Dedifferentiated amniotic fluid mesenchymal stem cell (primary cell): ENCODE measurements around the gene TRAF3.
"Not testable (repeated sequence)": the region's sequence is repeated elsewhere in the genome, so short reads cannot be mapped to it uniquely, and the experiment has no call there.

Experiments used
- DNase-seq: peaks from one replicate; pipeline ENCODE4 v3.0.0-alpha.2; 2016; ENCODE audit errors: extremely low spot score

Gene TRAF3

DNA sequence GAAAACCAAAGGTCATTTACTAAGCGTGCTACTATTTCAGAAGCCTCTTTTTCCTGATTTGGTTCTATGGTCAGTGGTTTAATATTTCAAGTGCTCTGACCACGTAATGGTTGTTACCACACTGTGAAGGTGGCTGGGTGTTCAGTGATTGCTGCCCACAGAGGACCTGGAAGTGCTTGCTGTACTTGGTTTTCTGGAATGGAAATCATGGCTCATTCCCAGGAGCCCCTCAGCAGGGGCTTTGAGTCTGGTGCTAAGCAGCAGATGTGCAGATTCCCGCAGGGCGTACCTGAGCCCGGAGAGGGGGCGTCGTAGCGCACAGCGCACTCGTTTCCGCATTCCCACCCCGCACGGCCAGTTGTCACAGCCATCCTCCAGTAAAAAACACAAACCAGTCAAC is 50.5 kb downstream of the TRAF3 start:
- DNase-seq = no peak

DNA sequence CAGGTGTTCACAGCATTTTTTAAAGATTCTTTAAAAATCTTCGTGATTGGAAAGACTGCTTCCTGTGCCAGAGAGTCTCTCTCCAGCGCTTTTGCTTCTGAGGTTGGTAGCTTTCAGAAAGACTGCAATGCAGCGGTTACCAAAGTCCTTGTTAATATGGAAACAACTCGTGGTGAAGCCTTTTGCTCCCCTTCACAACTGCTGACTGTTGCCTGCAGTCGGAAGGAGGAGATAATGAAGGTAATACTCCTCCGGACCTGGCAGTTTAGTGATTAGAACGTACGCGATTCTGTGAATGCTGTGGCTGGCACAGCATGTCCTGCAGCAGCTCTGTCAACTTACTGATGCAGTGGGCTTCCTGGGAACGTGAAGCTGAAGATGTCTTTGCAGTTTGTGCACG is 50.9 kb downstream of the TRAF3 start:
- no peak for DNase-seq

DNA sequence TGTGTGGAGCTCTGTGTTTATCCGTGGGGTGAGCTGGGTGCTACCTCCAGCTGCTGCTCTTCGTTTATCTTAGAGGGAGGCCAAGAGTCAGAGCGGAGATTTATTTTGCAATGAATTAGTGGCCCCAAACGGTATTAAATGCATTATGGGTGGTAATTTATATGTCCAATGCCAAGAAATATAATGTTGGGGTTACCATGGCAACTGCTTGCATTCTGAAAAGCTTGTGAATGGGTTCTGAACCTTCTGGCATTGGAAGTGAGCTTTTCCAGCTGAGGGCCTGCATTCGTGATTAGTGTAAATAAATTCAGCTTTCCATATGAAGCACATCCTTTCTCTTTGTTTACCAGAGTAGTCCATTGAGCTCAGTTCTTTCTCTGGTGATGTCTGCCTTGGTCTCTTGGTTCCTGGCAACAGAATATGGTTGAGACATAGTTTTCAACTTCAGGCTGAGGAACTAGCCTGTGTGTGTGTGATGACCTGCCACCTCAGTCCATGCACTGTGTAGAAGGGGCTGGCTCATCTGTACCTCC is 51.8 kb downstream of the TRAF3 start:
- DNase-seq = no peak

DNA sequence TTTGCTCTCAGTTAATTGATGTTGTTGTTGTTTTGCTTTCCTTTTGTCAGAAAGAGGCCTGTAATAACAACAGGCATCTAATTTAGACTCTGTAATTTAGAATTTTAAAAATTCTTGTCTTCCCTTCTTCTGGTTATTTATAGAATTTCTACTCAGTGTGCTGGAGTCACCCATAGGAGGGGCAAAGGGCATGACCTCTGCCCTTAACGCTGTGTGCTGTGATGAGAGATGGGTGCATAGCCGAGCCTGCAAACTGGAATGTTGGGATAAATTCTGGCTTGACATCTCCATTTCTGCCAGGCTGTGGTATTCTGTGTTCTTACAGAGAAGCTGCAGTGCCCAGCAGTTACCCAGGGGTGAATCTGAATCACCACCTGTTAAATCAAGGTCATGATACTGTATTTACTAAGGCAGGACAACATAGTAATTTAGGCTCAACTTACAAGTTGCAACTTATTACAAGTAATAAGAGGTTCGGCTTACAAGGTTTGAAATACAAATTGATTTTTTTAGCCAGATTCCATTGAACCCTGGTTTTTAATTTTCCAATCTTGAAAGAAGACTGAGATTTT is 53.3 kb downstream of the TRAF3 start:
- DNase-seq = no peak

DNA sequence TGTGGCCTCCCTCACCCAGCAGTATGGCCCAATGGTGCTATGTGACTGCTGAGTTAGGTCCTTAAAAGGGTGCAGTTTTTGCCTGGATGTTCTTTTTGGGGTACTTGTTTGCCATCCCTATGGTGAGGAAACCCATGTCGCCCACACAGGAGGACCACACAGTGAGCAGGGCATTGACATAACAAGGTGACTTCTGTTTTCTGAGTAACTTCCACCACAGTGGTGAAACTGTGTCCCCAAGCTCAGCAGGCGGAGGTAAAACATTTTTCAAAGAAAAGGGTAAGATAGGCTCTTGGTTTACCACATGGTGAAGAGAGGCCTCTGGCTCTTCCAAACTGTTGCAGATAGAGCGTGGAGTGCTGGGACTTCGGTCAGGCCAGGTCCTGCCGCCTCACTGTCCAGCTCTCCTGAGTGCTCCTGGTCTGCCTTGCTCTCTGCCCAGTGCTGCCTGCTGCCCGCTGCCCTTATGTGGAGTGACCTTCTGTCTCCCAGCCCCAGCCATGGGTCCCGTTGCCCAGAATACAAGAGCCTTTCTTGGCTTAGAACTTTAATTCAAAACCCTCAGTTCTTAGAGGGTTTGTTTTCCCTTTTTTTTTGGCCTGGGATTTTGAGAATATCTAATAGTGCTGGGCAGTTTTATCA is 54.0 kb downstream of the TRAF3 start:
- no peak for DNase-seq

DNA sequence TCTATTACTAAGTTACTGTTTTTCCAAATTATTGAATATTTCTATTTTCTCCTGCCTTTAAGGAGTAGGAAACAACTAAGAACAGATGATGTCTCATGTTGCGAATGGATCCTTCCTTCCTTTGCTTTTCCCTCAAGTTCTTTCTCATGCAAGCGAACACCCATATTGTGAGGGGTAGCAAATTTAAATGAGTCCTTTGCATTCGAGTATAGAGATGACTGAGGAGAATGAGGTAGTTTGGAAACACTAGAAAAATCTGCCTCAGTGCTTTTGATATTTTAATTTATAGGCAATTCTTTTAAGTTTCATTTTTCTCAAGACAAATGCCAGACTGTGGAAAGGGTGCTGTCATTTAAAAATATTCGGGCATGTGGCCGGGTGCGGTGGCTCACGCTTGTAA is 56.1 kb downstream of the TRAF3 start:
- DNase-seq = no peak

DNA sequence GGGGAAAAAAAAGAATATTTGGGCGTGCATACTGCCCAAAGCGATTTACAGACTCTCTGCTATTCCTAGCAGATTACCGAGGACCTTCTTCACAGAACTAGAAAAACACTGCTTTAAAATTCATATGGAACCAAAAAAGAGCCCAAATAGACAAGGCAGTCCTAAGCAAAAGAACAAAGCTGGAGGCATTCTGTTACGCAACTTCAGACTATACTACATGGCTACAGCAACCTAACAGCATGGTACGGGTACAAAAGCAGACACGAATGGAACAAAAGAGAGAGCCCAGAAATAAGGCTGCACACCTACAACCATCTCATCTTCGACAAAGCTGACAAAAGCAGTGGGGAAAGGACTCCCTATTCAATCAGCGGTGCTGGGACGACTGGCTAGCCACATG is 56.7 kb downstream of the TRAF3 start:
- no peak for DNase-seq

DNA sequence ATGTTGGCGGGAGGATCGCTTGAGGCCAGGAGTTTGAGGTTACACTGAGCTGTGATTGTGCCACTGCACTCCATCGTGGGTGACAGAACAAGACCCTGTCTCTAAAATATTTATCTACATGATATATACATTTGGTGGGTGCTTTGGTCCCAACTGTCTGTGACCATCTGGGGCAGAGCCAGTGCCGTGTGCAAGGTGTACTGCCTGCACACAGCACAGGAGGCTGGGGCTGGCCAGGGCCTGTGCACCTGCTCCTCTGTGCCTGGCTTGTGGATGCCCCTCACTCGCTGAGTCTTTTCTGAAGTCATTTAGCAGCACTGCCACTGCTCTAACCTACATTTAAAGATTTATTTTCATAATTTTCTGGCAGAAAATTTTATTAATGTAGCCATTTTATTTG is 58.7 kb downstream of the TRAF3 start:
- no peak for DNase-seq

DNA sequence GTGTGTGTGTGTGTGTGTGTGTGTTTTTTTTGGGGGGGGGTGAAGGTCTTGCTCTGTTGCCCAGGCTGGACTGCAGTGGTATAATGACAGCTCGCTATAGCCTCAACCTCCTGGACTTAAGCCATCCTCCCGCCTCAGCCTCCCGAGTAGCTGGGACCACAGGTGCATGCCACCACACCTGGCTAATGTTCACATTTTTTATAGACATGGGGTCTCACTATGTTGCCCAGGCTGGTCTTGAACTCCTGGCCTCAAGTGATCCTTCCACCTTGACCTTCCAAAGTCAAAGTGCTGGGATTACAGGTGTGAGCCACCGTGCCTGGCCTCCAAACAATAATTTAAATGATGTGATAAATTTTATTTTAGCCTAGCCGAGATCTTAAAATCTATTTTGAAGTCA is 59.9 kb downstream of the TRAF3 start:
- DNase-seq = not testable (repeated sequence)

DNA sequence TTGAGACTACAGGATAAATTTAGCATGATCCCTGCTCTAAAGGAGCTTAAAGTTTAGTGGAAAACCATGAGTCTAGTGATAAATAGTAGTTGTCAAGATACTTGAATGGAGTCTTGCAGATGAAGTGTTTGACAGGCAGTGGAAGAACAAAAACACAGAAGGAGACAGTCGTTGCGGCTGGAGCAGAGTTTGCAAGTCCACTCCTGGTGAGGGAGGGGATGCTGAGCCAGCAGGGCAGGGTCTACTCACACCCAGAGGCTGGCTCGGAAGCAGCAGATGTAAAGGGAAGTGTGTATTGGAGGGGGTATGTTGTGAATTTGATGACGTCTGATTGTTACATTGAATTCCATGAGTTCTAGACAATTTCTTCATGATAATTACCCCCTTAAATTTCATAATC is 61.3 kb downstream of the TRAF3 start:
- no peak for DNase-seq

DNA sequence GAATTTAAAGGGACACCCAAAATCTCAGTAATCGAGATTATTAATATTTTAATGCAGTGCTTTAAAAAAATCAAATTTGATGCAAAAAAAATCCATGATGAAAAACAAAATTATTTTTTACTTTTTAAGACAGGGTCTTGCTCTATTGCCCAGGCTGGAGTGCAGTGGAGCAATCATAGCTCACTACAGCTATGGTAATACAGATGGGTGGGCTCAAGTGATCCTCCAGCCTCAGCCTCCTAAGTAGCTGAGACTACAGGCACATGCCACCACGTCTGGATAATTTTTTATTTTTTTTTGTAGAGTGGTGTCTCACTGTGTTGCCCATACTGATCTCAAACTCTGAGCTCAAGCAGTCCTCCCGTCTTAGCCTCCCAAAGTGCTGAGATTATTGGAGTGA is 62.9 kb downstream of the TRAF3 start:
- no peak for DNase-seq

DNA sequence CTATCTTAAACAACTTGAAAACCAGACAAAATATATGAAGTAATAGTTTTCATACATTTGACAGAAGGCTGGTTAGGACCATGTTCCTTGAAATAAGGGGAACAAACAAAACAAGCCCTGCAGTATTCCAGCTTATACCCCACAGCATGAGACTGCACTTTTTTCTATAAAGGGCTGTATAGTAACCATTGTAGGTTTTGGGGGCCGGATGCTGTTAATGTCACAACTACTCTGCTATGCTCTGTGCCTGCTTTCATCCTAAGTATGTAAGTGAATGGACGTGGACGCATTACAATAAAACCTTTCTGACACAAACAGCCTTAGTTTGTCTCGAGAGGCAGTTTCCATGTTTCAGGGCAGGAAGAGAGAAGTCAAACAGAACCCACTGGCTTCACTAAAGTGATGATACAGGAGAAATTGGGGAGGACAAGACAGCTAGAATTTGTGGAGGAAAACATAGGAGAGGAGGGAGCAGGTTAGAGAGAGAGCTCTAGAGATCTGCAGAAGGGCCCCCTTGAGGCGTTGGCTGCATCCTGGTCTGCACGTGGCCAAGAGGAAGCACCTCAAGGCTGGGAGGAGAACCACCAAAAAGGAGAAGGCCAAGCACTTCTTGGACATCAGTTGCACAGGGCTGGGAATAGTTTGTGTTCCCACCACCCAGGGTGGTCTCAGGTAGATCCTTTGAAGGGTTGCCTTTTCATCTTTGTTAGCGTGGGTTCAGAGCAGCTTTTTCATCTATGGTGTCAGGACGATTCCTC is 63.7 kb downstream of the TRAF3 start:
- no peak for DNase-seq

DNA sequence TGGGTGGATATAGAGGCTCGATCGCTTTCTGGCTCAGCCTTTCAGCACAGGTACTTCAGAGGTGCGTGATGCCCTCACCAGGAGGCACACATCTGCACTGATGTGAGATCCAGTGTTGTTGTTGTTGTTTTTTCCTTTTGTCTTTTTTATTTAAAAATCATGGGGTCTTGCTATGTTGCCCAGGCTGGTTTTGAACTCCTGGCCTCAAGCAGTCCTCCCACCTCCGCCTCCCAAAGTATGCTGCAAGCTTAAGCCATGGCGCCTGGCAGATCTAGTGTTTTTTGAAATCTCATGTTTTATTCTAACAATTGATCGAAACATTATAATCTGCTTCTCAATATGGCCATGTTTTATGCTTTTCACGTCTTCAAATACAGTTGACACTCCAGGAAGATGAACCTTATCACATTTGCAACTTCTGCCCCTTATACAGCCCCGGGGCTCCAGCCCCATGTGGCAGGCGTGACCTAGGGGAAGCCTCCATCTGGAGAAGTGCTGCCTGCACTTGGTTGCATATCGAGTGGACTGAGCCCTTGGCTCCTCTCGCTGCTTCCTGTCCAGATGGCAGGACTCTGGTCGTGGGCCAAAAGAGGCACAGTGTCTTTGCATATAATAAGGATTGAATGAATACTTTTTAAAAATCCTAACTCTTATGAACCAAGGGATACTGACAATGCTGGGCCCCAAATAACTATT is 71.7 kb downstream of the TRAF3 start:
- DNase-seq = no peak

DNA sequence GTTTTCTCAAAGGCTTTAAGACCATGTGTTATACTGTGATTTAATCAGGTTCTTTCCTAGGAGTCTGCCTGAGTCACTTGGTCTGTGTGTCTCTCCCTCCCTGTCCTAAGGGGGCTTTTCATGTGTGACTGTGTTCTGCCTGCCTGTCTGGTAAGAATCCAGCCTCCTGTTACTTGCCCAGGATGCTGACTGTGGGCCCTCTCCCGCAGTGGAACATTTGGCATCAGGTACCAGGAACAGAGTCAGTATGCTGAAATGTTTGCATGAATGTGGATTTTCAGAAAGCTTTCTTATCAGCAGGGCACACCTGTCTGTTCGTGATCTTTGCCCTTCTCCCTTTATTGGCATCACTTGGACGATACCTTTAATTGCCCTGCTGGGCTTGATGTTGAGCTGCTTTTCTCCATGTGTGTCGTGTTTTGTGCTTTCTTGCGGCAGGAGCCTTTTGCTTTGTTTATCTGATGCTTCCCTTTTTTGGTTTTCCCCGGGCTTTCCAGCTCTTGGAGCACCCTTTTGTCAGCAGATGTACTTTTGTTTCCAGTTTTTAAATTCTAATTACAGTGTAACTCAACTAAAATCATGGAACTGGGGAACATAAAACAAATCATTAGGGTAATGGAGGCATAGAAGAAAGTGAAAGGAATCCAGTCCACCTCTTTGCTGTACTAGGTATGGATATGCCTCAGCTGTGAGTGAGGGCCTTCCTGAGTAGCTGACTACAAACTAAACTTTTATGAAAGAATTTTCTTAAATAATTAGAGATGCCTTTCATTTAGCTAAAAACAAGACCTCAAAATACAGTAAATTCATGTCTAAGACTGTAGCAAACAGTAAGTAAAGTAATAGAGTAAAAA is 72.5 kb downstream of the TRAF3 start:
- no peak for DNase-seq

DNA sequence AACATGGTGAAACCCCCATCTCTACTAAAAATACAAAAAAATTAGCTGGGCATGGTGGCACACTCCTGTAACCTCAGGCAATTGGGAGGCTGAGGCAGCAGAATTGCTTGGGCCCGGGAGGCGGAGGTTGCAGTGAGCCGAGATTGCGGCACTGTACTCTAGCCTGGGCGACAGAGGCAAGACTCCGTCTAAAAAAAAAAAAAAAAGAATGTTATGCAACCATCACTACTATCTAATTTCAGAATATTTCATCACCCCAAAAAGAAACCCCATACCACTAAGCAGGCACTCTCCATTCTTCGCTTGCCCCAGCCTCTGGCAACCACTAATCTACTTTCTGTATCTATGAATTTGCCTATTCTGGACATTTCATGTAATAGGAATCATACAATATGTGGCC is 76.4 kb downstream of the TRAF3 start:
- DNase-seq = no peak

DNA sequence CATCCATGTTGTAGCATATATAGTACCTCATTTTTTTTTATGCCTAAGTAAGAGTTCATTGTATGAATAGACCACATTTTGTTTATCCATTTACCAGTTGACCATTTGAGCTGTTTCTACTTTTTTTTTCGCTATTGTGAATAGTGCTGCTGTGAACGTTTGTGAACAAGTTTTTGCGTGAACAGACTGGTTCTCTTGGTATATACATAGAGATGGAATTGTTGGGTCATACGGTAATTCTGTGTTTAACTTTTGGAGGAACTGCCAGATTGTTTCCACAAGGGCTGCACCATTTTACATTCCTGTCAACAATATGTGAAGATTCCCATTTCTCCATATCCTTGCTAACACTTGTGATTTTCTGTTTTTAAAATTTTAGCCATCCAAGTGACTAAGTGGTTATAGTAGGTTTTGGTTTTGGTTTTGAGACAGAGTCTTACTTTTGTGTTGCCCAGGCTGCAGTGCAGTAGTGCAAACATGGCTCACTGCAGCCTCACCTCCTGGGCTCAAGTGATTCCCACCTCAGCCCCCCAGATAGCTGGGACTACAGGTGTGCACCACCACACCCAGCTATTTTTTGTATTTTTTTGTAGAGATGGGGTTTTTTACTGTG is 76.9 kb downstream of the TRAF3 start:
- DNase-seq = no peak

DNA sequence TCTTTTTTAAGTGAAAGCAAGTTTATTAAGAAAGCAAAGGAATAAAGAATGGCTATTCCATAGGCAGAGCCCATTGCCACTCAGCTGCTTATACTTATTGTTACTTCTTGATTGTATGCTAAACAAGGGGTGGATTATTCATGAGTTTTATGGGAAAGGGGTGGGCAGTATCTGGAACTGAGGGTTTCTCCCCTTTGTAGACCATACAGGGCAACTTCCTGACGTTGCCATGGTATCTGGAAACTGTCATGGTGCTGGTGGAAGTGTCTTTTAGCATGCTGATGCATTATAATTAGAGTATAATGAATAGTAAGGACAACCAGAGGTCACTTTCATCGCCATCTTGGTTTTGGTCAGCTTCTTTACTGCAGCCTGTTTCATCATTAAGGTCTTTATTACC is 78.9 kb downstream of the TRAF3 start:
- DNase-seq = no peak

DNA sequence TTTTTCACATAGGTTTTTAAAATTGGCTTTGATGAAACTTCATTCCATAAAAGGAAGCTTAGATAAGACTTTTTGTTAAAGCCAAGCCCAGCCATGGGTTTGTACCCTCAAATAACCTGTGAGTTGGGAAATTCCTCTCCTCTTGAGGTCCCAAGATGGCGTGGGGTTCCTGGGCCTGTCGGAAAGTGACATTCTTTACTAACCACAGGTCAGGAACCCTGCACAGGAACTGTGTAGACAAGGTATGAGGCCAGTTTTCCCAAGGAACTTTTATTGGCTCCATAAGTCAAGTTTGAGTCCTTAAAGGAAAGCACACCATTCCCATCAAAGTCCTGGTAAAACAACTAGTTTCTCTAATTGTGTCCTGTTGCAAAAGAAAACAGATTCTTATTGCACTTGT is 80.2 kb downstream of the TRAF3 start:
- DNase-seq = no peak

DNA sequence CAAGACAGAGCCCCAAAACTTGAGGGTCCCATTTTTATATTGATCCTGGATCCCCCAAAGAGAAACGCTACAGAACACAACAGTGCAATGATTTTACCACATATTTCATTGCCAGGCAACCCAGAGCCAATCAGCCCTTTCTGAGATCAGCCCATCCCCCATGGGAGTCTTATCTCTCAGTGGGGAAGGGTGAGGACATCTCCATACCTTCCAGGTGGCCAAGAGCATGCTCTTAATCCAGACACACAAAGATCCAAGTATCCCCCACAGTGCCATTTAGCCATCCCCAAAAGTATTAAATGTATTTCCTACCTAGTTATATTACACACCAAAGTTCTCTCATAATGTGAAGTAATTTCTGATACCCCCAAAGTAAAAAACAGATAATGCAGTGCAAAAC is 82.7 kb downstream of the TRAF3 start:
- DNase-seq = no peak

DNA sequence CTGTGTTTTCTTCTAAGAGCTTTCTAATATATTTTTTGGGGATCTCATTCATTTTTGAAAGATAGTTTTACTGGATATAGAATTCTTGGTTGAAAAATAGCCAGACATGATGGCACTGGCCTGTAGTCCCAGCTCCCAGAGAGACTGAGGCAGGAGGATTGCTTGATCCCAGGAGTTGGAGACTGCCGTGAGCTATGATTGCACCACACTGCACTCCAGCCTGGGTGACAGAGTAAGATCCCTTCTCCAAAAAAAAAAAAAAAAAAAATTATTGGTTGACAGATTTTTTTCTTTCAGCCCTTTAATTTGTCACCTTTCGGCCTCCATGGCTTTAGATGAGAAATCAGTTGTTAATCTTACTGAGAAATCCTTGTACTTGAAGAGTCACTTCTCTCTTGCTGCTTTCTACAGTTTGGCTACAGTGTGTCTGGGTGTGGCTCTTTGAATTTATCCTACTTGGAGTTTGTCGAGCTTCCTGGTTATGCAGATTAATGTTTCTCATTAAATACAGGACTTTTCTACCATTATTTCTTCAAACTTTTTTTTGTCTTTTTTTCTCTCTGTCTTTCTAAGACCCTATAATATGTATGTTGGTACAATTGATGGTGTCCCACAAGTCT is 85.0 kb downstream of the TRAF3 start:
- no peak for DNase-seq

DNA sequence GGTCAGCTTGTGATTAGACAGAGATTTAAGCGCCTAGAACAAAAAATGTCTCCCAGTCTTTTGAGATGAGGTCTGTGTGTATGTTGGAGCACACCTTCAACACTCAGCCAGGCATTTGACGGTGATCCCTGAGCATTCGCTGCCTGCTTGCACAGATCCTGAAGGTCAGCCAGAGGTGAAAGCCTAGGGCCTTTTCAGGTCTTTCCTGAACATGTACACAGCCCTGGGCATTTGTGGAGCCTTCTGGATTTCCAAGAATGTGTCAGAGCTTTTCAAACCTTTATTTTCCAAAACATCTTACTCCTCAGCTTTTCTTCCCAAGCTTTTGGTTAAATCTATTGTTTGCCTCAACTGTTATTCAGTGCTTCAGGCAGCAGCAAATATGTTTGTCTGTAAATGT is 86.1 kb downstream of the TRAF3 start:
- DNase-seq = no peak
